Measurements from ENCODE around the gene NFYC.

NFYC gene

DNA sequence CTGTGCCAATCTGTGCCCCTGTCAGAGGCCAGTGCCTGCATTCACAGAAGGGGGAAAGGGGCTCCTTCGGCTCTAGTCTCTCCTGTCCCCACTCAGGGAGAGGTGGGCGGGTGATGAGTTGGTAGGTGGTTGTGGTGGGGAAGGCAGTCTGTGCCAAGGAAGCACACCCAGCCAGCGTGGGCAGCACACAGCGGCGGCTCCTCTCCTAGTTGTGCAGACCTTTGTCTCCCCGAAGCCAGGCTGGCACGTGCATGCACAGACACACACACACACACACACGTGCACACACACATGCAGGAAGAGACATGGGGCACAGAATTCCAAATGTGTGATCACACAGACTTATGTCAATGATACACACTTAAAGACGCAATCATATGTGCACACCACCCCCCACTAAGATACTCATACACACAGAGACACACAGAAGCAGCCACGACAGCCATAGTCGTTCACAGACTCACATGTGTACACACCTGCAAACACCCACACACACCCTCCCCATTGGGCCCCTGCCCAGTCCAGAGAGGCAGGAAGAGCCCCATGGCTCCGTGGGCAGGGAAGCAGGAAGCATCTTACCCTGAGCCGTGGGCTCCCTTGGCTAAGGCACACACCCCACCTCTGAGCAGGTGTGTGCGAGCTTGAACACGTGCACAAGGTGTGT, 42.4 kb upstream of the NFYC start:
- TF ChIP-seq POLR2AphosphoS5 (IDR thresholded peaks at IDR 0.05; ENCODE audit: low read depth, low read length) (no peak), REST (IDR thresholded peaks at IDR 0.05; ENCODE audit: insufficient read depth in 1 of 2, low read depth in 2 of 2, low read length in 2 of 2) (no peak), TAF1 (IDR thresholded peaks at IDR 0.05; ENCODE audit: borderline replicate concordance, insufficient read depth, low read length) (no peak), FOXP2 (optimal IDR thresholded peaks at IDR 0.05; ENCODE audit: borderline replicate concordance, extremely low read depth, extremely low read length, insufficient read depth) (no peak), SIN3A (IDR thresholded peaks at IDR 0.05; ENCODE audit: borderline replicate concordance, insufficient read depth, low read length) (no peak)

- no peak for TF ChIP-seq REST (IDR thresholded peaks at IDR 0.05; ENCODE audit: insufficient read depth in 1 of 2, low read depth in 2 of 2, low read length in 2 of 2)
Measured at GRCh38 chr1:40649592-40649930, 41.9 kb upstream of the NFYC start.

GRCh38 chr1:40650075-40650474, 41.4 kb upstream of the NFYC start:
- TF ChIP-seq REST (IDR thresholded peaks at IDR 0.05; ENCODE audit: insufficient read depth in 1 of 2, low read depth in 2 of 2, low read length in 2 of 2) (no peak), TAF1 (IDR thresholded peaks at IDR 0.05; ENCODE audit: borderline replicate concordance, insufficient read depth, low read length) (no peak), FOXP2 (optimal IDR thresholded peaks at IDR 0.05; ENCODE audit: borderline replicate concordance, extremely low read depth, extremely low read length, insufficient read depth) (no peak), SIN3A (IDR thresholded peaks at IDR 0.05; ENCODE audit: borderline replicate concordance, insufficient read depth, low read length) (no peak), POLR2AphosphoS5 (IDR thresholded peaks at IDR 0.05; ENCODE audit: low read depth, low read length) (no peak)

GRCh38 chr1:40651138-40651857, 40.2 kb upstream of the NFYC start:
- TF ChIP-seq SIN3A (IDR thresholded peaks at IDR 0.05; ENCODE audit: borderline replicate concordance, insufficient read depth, low read length) (no peak), TAF1 (IDR thresholded peaks at IDR 0.05; ENCODE audit: borderline replicate concordance, insufficient read depth, low read length) (no peak), POLR2AphosphoS5 (IDR thresholded peaks at IDR 0.05; ENCODE audit: low read depth, low read length) (no peak), FOXP2 (optimal IDR thresholded peaks at IDR 0.05; ENCODE audit: borderline replicate concordance, extremely low read depth, extremely low read length, insufficient read depth) (no peak), REST (IDR thresholded peaks at IDR 0.05; ENCODE audit: insufficient read depth in 1 of 2, low read depth in 2 of 2, low read length in 2 of 2) (no peak)

All from PFSK-1 (cell line).